Activated B cell treated with CpG ODN at 0.5 μM for 24 hours (primary cell): ENCODE measurements around the gene MZF1. TPM values are rescaled to one million over a fixed set of nuclear protein-coding genes. Genes with fewer than 3 reads are reported as not detected.
"Not testable (repeated sequence)": the region's sequence is repeated elsewhere in the genome, so short reads cannot be mapped to it uniquely, and the experiment has no call there.

Experiments
- ATAC-seq: fragments of 200-7000 bp; cut with Tn5 transposase; one replicate; pipeline ENCODE4 v1.10.0; 2021; ENCODE audit warnings: low read depth, mild to moderate bottlenecking, moderate library complexity
- CTCF ChIA-PET: fragments of 350-600 bp; sonication (Branson Sonifier 250); formaldehyde crosslinking; loops from one replicate; lab custom pipeline; 2021; ENCODE audit warnings: antibody characterized with exemption; lab: Charles Lee
- POLR2A ChIA-PET: fragments of 350-600 bp; sonication (Branson Sonifier 250); formaldehyde crosslinking; loops from one replicate; lab custom pipeline; 2021; ENCODE audit warnings: antibody characterized with exemption; lab: Charles Lee
- DNase-seq: peaks from one replicate; pipeline ENCODE4 v3.0.0; 2022
- H3K27ac Mint-ChIP-seq: one replicate; pipeline ENCODE4 v1.8.0; 2020; ENCODE audit warnings: mixed read lengths
- H3K27me3 Mint-ChIP-seq: one replicate; pipeline ENCODE4 v1.8.0; 2021; ENCODE audit warnings: mixed read lengths
- H3K36me3 Mint-ChIP-seq: one replicate; pipeline ENCODE4 v1.8.0; 2021; ENCODE audit warnings: low read depth, mixed read lengths
- H3K4me1 Mint-ChIP-seq: one replicate; pipeline ENCODE4 v1.8.0; 2021; ENCODE audit warnings: mixed read lengths
- H3K4me3 Mint-ChIP-seq: one replicate; pipeline ENCODE4 v1.8.0; 2020; ENCODE audit warnings: mild to moderate bottlenecking, mixed read lengths
- H3K9me3 Mint-ChIP-seq: one replicate; pipeline ENCODE4 v1.8.0; 2020; ENCODE audit warnings: mixed read lengths
- intact Hi-C: fragments of 100-400 bp; cut with micrococcal nuclease; formaldehyde crosslinking; loops from one replicate; pipeline ENCODE4 v1.15.1; 2024
- total RNA-seq: library from RNA; stranded (reverse); gene quantifications from 2 replicates; pipeline ENCODE4 v1.2.3, GENCODE V29; 2022
- TF ChIP-seq, protein P1 (sequence below): fragments of 200-600 bp; IDR thresholded peaks from one replicate; pipeline ENCODE4 v1.8.0; 2022; ENCODE audit warnings: antibody characterized with exemption, mild to moderate bottlenecking

MZF1 gene
- total RNA-seq, 1 donor from 2014 or later = 54.5 TPM

DNA sequence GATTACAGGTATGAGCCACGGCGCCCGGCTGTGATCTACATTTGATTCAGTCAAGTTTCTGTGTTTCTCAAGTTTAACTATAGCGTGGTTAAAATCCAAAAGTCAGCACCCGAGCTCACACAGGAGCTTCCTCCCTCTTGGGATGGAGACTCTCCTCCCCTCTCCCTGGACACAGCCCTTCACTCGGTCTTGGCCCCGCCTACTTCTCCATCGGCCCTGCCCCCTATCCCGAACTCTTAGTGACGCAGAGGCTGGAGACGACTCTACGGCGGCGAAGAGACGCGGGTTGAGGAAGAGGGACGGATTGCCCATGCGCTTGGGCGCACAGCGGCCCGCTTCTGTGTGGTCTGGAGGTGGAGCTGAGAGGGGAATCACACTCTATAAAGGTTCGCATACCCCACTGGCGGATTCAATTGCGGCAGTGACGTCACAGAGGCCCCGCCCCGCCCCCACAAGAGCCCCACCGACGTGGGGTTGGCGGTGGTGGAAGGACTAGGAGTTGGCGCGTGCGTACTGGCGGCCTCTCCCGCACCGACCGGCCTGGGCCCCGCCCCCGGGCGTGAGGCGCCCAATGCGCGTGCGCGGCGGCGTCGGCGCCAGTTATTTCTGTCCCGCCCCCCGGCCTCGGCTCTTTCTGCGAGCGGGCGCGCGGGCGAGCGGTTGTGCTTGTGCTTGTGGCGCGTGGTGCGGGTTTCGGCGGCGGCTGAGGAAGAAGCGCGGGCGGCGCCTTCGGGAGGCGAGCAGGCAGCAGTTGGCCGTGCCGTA is 29.1 kb downstream of the MZF1 start, which contains the start of gene TRIM28:
TRIM28 (plus strand) TSS at position 239 of the 765 bp plus-strand sequence. CDS start 694 bp downstream, outside the sequence.
- ChIA-PET POLR2A (interaction anchor here (0.5 to 4.1 kb wide), 28 partner anchors 9 to 862 kb away, joined by 3 to 82 read pairs (median 5); partner anchors contain the start of genes CHMP2A, MZF1, UBE2M and ZBTB45), CTCF (interaction anchor here (1.4 kb wide), 1 partner anchor 24 kb away, joined by 17 read pairs; the partner anchor contains the start of gene ZBTB45)
- Mint-ChIP-seq H3K4me1 (peaks cover 27% of the 10 kb centered on the region), H3K36me3 (peaks cover 45% of the 10 kb centered on the region), H3K9me3 (no peaks in the 10 kb centered on the region), H3K4me3 (peak within 1 kb of the TSS; percentile 94), H3K27me3 (peaks cover 16% of the 10 kb centered on the region), H3K27ac (peak within 1 kb of the TSS; percentile 98)
- ATAC-seq (peak; percentile 87), DNase-seq (peak; percentile 100)
- intact Hi-C loops = loop anchor here (1.0 to 2.0 kb wide), 10 partner anchors 11 to 361 kb away; partner anchors contain the start of genes CHMP2A, MZF1, ZBTB45 and ZNF274
- TF ChIP-seq, protein P1, sequence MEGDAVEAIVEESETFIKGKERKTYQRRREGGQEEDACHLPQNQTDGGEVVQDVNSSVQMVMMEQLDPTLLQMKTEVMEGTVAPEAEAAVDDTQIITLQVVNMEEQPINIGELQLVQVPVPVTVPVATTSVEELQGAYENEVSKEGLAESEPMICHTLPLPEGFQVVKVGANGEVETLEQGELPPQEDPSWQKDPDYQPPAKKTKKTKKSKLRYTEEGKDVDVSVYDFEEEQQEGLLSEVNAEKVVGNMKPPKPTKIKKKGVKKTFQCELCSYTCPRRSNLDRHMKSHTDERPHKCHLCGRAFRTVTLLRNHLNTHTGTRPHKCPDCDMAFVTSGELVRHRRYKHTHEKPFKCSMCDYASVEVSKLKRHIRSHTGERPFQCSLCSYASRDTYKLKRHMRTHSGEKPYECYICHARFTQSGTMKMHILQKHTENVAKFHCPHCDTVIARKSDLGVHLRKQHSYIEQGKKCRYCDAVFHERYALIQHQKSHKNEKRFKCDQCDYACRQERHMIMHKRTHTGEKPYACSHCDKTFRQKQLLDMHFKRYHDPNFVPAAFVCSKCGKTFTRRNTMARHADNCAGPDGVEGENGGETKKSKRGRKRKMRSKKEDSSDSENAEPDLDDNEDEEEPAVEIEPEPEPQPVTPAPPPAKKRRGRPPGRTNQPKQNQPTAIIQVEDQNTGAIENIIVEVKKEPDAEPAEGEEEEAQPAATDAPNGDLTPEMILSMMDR = no peak

DNA sequence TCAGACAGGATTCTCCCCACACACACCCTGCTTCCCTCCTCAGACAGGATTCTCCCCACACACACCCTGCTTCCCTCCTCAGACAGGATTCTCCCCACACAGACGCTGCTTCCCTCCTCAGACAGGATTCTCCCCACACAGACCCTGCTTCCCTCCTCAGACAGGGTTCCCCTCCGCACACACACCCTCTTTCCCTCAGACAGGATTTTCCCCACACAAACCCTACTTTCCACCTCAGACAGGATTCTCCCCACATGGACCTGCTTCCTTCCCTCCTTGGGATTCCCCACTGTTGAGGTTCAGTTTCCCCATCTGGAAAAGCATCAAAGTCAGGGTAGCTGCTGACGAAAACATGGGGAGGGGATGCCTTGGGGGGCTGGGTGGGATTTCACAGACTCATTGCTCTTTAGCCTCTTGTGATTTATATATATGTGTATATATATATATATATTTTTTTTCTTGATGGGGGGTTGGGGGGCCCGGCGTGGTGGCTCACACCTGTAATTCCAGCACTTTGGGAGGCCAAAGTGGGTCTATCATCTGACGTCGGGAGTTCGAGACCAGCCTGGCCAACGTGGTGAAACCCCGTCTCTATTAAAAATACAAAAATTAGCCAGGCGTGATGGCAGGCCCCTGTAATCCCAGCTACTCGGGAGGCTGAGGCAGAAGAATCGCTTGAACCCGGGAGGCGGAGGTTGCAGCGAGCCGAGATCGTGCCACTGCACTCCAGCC is 30.3 kb downstream of the MZF1 start:
- ChIA-PET CTCF (interaction anchor here (1.4 kb wide), 1 partner anchor 22 kb away, joined by 17 read pairs; the partner anchor contains the start of gene ZBTB45), POLR2A (interaction anchor here (0.6 to 4.1 kb wide), 14 partner anchors 8 to 484 kb away, joined by 3 to 82 read pairs (median 5); partner anchors contain the start of genes CHMP2A, UBE2M, ZBTB45 and ZNF324)
- peaks cover 19% of the 10 kb centered on the region for H3K27me3 Mint-ChIP-seq
- H3K9me3 Mint-ChIP-seq, intact Hi-C loops, DNase-seq, H3K27ac Mint-ChIP-seq, H3K4me3 Mint-ChIP-seq, ATAC-seq: not testable (repeated sequence)
- H3K36me3 Mint-ChIP-seq = peaks cover 34% of the 10 kb centered on the region
- peaks cover 32% of the 10 kb centered on the region for H3K4me1 Mint-ChIP-seq

- POLR2A ChIA-PET = interaction anchor here (1.8 kb wide), 1 partner anchor 19 kb away, joined by 13 read pairs; the partner anchor contains the start of gene ZBTB45
- DNase-seq, intact Hi-C loops, H3K9me3 Mint-ChIP-seq, H3K27ac Mint-ChIP-seq, ATAC-seq, H3K36me3 Mint-ChIP-seq, H3K4me3 Mint-ChIP-seq, CTCF ChIA-PET: not testable (repeated sequence)
- Mint-ChIP-seq H3K27me3 (peaks cover 19% of the 10 kb centered on the region), H3K4me1 (peaks cover 13% of the 10 kb centered on the region)
Measured at GRCh38 chr19:58539169-58539559, 34.0 kb downstream of the MZF1 start.

DNA sequence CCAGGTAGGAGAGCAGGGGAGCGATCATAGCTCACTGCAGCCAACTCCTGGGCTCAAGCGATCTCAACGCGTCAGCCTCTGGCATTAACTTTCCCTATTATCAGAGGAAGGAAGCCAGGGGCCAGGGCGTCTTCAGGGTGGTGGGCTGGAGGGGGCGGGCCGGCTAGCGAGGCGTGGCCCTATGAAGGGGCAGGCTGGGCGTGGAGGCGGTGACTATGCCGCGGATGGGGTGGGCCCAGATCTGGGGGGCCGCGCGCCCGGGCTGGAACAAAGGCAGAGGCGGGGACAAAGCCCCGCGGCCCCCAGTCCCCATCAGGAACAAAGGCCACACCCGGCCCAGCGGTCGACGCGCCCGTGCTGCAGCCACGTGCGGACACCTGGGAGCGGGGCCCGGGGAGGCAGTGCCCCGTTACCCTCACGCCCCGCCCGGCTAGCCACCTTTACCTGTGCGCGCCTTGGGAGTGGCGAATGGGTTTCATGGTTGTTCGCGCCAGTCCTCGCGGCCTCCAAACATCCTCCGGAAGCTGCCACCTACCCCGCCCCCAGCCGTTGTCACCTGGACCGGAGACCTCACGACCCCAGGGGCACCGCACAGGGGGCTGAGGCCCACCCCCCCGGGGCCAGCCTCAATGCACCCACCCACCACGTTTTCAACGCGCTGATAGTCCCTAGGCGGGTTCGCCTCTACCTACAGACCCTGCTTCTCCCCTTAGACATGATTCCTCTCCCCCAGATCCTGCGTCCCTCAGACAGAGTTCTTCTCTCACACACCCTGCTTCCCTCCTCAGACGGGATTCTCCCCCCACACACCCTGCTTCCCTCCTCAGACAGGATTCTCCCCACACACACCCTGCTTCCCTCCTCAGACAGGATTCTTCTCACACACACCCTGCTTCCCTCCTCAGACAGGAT is 34.6 kb downstream of the MZF1 start:
- no peak for DNase-seq
- no peaks in the 10 kb centered on the region for H3K36me3 Mint-ChIP-seq
- ChIA-PET CTCF (no interaction called here), POLR2A (interaction anchor here (1.8 kb wide), 1 partner anchor 18 kb away, joined by 13 read pairs; the partner anchor contains the start of gene ZBTB45)
- intact Hi-C loops = no loop called here
- H3K27me3 Mint-ChIP-seq = peaks cover 15% of the 10 kb centered on the region
- TF ChIP-seq, protein P1 = no peak
- H3K27ac Mint-ChIP-seq = no peak overlapping the region
- peaks cover 8% of the 10 kb centered on the region for H3K4me1 Mint-ChIP-seq
- no peaks in the 10 kb centered on the region for H3K9me3 Mint-ChIP-seq
- ATAC-seq = peak; percentile 62
- peak overlapping the region; percentile 57 for H3K4me3 Mint-ChIP-seq

DNA sequence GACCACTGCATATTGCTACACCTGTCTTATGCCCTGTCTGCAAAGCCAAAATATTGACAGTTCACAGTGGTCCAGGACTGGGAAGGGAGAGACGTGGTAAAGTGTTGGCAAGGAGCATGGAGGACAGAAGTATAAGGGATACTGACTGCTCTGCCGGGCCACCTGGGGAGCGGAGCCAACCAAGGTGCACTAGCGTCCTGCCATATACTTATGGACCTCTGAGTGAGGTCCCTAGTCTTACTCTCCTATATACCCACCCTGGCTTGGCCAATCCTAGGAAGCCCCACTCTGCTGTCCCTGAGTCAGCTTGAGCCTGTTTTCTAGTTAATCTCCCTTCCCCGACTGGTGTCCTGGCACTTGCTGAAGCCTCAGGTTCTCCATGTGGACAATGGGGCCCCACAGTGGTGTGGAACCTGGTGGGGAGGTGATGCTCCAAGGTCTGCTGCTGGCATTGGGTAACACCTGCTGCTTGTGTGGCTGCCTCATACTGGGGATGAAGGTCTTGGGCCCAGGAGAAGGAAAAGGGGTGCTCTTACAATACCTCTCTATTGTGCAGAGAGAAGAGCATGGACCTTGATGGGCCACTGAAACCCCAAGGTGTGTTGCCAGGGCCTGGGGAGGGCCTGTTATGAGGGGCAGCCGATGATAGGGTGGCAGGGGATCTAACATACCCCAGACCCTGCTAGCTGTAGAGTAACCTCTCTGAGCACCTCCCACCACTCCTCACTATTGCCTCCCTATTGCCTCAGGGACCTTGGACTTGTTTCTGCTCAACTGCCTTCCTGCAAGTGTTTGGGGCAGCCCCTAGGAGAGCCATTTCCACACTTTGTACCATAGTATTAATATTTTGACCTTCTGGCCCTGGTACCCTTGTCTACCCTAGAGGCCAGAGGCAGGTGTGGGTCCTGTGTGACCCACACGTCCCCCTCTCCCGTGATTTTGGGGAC is 36.0 kb downstream of the MZF1 start:
- POLR2A ChIA-PET = interaction anchor here (1.8 kb wide), 1 partner anchor 17 kb away, joined by 13 read pairs; the partner anchor contains the start of gene ZBTB45
- CTCF ChIA-PET = no interaction called here
- ATAC-seq (no peak), DNase-seq (no peak)
- no peak overlapping the region for H3K4me3 Mint-ChIP-seq
- peaks cover 9% of the 10 kb centered on the region for H3K27me3 Mint-ChIP-seq
- intact Hi-C loops = no loop called here
- H3K4me1 Mint-ChIP-seq = peaks cover 11% of the 10 kb centered on the region
- no peaks in the 10 kb centered on the region for H3K9me3 Mint-ChIP-seq
- TF ChIP-seq, protein P1 = no peak
- H3K27ac Mint-ChIP-seq = no peak overlapping the region
- H3K36me3 Mint-ChIP-seq = no peaks in the 10 kb centered on the region
